NCI-H524 treated with DMSO at 0.1 percent for 48 hours (cell line): Measurements from ENCODE around the gene TNFRSF12A.
"Not testable (repeated sequence)": the region's sequence is repeated elsewhere in the genome, so short reads cannot be mapped to it uniquely, and the experiment has no call there.

Source experiments
- DNase-seq: peaks from one replicate; lab custom pipeline; 2025; lab: John Stamatoyannopoulos, UW

The TNFRSF12A gene

GRCh38 chr16:3065742-3066439 is 45.7 kb downstream of the TNFRSF12A start:
- DNase-seq = no peak

DNA sequence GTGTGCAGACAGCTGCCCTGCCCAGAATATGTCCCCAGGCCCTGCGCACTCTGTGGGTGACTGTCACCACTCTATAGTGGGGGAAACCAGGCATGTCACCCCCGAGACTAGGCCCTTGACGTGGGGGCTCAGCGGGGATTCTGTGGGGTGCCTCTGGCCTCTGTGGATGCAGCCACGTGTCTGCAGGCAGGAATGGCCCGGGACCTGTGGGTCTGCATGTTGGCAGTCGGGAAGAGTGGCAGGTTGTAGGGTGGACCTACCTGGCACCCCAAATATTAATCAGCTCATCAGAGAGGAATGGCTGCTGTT is 46.2 kb downstream of the TNFRSF12A start:
- no peak for DNase-seq

DNA sequence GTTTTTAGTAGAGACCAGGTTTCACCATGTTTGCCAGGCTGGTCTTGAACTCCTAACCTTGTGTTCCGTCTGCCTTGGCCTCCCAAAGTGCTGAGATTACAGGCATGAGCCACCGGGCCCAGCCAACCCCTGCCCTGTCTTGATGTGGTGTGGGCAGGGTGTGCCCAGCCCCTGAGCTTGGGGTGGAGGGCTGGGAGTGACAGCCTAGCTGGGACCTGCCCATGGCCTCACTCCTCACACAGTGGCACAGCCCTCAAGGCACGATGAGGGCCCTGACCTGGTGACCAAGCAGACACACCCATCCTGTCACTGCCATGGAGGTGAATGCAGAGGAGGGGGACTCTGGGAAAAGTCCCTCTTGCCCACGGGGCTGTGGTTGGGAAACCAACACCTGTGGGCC is 48.3 kb downstream of the TNFRSF12A start:
- DNase-seq = no peak

DNA sequence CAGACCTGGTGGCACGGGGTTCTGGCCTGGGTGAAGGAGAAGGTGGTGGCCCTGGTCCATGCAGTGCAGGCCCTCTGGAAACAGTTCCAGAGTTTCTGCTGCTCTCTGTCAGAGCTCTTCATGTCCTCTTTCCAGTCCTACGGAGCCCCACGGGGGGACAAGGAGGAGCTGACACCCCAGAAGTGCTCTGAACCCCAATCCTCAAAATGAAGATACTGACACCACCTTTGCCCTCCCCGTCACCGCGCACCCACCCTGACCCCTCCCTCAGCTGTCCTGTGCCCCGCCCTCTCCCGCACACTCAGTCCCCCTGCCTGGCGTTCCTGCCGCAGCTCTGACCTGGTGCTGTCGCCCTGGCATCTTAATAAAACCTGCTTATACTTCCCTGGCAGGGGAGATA is 49.0 kb downstream of the TNFRSF12A start:
- DNase-seq = not testable (repeated sequence)

GRCh38 chr16:3070608-3071111 is 50.5 kb downstream of the TNFRSF12A start:
- no peak for DNase-seq

GRCh38 chr16:3071655-3072054 is 51.5 kb downstream of the TNFRSF12A start:
- DNase-seq = no peak
